SH-SY5Y (cell line): ENCODE data around the gene COL19A1.

ENCODE experiments used
- GATA2 ChIP-seq: IDR thresholded peaks from 2 replicates; pipeline ENCODE4 v1.6.1; 2011; ENCODE audit warnings: mild to moderate bottlenecking, low read depth, low read length
- GATA3 ChIP-seq: IDR thresholded peaks from 2 replicates; pipeline ENCODE4 v1.6.1; 2011; ENCODE audit warnings: low read depth, mild to moderate bottlenecking, low read length, moderate library complexity

DNA sequence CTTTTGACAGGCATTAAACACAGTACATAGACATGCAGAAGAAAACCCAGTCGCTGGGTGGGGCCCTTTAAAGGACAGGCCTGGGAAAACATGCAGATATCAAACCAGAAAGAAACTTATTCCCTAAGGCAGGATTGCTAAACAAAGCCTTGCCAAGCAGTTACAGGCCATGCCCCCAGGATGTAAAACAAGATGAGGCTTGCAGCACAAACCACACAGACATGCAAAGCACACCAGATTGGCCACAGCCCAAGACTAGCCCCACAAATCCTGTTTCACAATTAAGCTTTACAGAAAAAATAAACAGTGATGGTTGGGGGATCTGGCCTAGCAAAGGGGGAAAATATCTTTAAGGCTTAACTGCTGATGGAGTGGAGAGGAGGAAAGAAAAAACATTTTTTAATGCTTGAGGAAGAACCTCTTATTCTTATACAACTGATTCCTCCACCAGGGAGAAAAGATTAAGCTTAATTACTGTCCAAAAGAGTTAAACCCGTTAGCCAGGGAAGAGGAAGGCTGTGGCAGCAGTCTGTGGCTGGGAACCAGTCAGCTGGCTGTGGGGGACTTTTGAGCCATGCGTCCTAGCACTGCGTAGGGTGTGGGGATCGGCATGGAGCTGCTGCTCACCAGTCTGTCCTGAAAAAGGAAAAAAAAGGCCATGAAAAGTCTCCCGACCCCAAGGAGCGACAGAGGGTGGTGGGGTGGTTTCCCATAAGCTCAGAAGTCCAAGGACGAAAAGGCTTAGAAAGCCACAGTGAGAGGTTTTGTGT is 28.4 kb downstream of the COL19A1 start:
- TF ChIP-seq GATA2: no peak
- no peak for TF ChIP-seq GATA3
